Naive B cell (primary cell): ENCODE results near the gene ALPI. TPM values are rescaled to one million over a fixed set of nuclear protein-coding genes. Genes with fewer than 3 reads are reported as not detected.

Source experiments
- ATAC-seq, 2 donors: fragments of 150-1000 bp; cut with Tn5 transposase; 2 replicates each; pipeline ENCODE4 v1.10.0; 2021; ENCODE audit warnings: low read depth in 2 of 2, mild to moderate bottlenecking in 2 of 2, moderate library complexity in 2 of 2
- DNase-seq: peaks from one replicate; pipeline ENCODE4 v3.0.0; 2022
- H3K27ac Mint-ChIP-seq, 6 donors: one replicate each; pipeline ENCODE4 v1.8.0; 2020 to 2022; ENCODE audit warnings: mild to moderate bottlenecking in 6 of 6, mixed read lengths in 6 of 6, moderate library complexity in 5 of 6, inconsistent platforms in 2 of 6
- H3K27me3 Mint-ChIP-seq, 3 donors: one replicate each; pipeline ENCODE4 v1.8.0; 2021 to 2022; ENCODE audit warnings: mixed read lengths in 3 of 3, mild to moderate bottlenecking in 1 of 3
- H3K36me3 Mint-ChIP-seq, 2 donors: one replicate each; pipeline ENCODE4 v1.8.0; 2020 to 2022; ENCODE audit warnings: mixed read lengths in 2 of 2, inconsistent platforms in 1 of 2, mild to moderate bottlenecking in 1 of 2
- H3K4me1 Mint-ChIP-seq, 3 donors: one replicate each; pipeline ENCODE4 v1.8.0; 2020 to 2022; ENCODE audit warnings: mixed read lengths in 3 of 3, inconsistent platforms in 1 of 3, mild to moderate bottlenecking in 1 of 3, moderate library complexity in 1 of 3
- H3K4me3 Mint-ChIP-seq, 8 donors: one replicate each; pipeline ENCODE4 v1.8.0; 2020 to 2022; ENCODE audit warnings: mild to moderate bottlenecking in 8 of 8, mixed read lengths in 8 of 8, moderate library complexity in 8 of 8, inconsistent platforms in 2 of 8
- H3K9me3 Mint-ChIP-seq, 7 donors: one replicate each; pipeline ENCODE4 v1.8.0; 2020 to 2022; ENCODE audit warnings: mixed read lengths in 7 of 7, mild to moderate bottlenecking in 5 of 7, inconsistent platforms in 2 of 7, moderate library complexity in 1 of 7
- polyA plus RNA-seq, 6 donors: library from polyadenylated mRNA; unstranded; fragments of 300-500 nt; fragmentation: Illumina TruSeq; gene quantifications; one replicate each; pipeline ENCODE4 v1.2.3, GENCODE V29; 2021; ENCODE audit warnings: low read depth in 6 of 6

Gene ALPI
- polyA plus RNA-seq, 6 donors from 2014 or later, result not detected

- Mint-ChIP-seq H3K4me3 (peak overlapping the region in 1 of 8 donors; percentile 22), H3K4me1 (peaks cover 0 to 9% (median 9%) of the 10 kb centered on the region in 3 donors), H3K36me3 (peaks cover 0 to under 1% of the 10 kb centered on the region in 2 donors), H3K27me3 (peaks cover 3 to 33% (median 10%) of the 10 kb centered on the region in 3 donors), H3K27ac (no peak overlapping the region), H3K9me3 (peaks cover 0 to 8% (median 3%) of the 10 kb centered on the region in 7 donors)
- ATAC-seq, result peak; percentile 52 to 62
- no peak for DNase-seq
These were observed 10.3 kb downstream of the ALPI start for GRCh38 chr2:232466221-232466620.

- Mint-ChIP-seq H3K9me3 (peaks cover 13 to 25% (median 13%) of the 10 kb centered on the region in 7 donors), H3K27ac (no peak overlapping the region), H3K27me3 (peaks cover 33 to 77% (median 46%) of the 10 kb centered on the region in 3 donors), H3K4me3 (no peak overlapping the region), H3K4me1 (no peaks in the 10 kb centered on the region), H3K36me3 (peaks cover 0 to 21% of the 10 kb centered on the region in 2 donors)
- DNase-seq, result no peak
- ATAC-seq, result no peak
These were observed 17.5 kb downstream of the ALPI start for GRCh38 chr2:232473467-232473890.

- H3K36me3 Mint-ChIP-seq, result peaks cover 0 to 21% of the 10 kb centered on the region in 2 donors
- H3K4me1 Mint-ChIP-seq, result no peaks in the 10 kb centered on the region
- no peak overlapping the region for H3K4me3 Mint-ChIP-seq
- H3K27ac Mint-ChIP-seq, result peak overlapping the region in 1 of 6 donors; percentile 26
- DNase-seq (no peak), ATAC-seq (no peak)
- H3K9me3 Mint-ChIP-seq, result peaks cover 12 to 25% (median 13%) of the 10 kb centered on the region in 7 donors
- H3K27me3 Mint-ChIP-seq, result peaks cover 23 to 67% (median 51%) of the 10 kb centered on the region in 3 donors
These were observed 20.1 kb downstream of the ALPI start for GRCh38 chr2:232476045-232476444.

- peaks cover 18 to 67% (median 43%) of the 10 kb centered on the region in 3 donors for H3K27me3 Mint-ChIP-seq
- no peak for ATAC-seq
- no peak for DNase-seq
- H3K27ac Mint-ChIP-seq, result no peak overlapping the region
- peaks cover 0 to 14% of the 10 kb centered on the region in 2 donors for H3K36me3 Mint-ChIP-seq
- H3K9me3 Mint-ChIP-seq, result peaks cover 9 to 18% (median 11%) of the 10 kb centered on the region in 7 donors
- no peak overlapping the region for H3K4me3 Mint-ChIP-seq
- no peaks in the 10 kb centered on the region for H3K4me1 Mint-ChIP-seq
These were observed 20.8 kb downstream of the ALPI start for GRCh38 chr2:232476791-232477190.

- Mint-ChIP-seq H3K9me3 (peaks cover under 1 to 6% (median 1%) of the 10 kb centered on the region in 7 donors), H3K36me3 (peaks cover 0 to 3% of the 10 kb centered on the region in 2 donors), H3K4me3 (no peak overlapping the region), H3K27ac (no peak overlapping the region), H3K4me1 (no peaks in the 10 kb centered on the region), H3K27me3 (peaks cover 8 to 67% (median 32%) of the 10 kb centered on the region in 3 donors)
- ATAC-seq (no peak), DNase-seq (no peak)
These were observed 22.0 kb downstream of the ALPI start for GRCh38 chr2:232477751-232478510.

GRCh38 chr2:232478571-232479340 is 22.8 kb downstream of the ALPI start:
- Mint-ChIP-seq H3K27ac (no peak overlapping the region), H3K27me3 (peaks cover 6 to 66% (median 28%) of the 10 kb centered on the region in 3 donors), H3K4me1 (no peaks in the 10 kb centered on the region), H3K36me3 (no peaks in the 10 kb centered on the region), H3K4me3 (no peak overlapping the region), H3K9me3 (peaks cover 0 to 5% (median 0%) of the 10 kb centered on the region in 7 donors)
- DNase-seq, result no peak
- ATAC-seq, result no peak

GRCh38 chr2:232479341-232480200 is 23.6 kb downstream of the ALPI start:
- peaks cover 2 to 70% (median 27%) of the 10 kb centered on the region in 3 donors for H3K27me3 Mint-ChIP-seq
- DNase-seq (no peak), ATAC-seq (no peak)
- peaks cover 0 to under 1% (median 0%) of the 10 kb centered on the region in 7 donors for H3K9me3 Mint-ChIP-seq
- H3K4me3 Mint-ChIP-seq, result no peak overlapping the region
- H3K36me3 Mint-ChIP-seq, result no peaks in the 10 kb centered on the region
- no peak overlapping the region for H3K27ac Mint-ChIP-seq
- H3K4me1 Mint-ChIP-seq, result peaks cover 0 to 3% (median 0%) of the 10 kb centered on the region in 3 donors

GRCh38 chr2:232480201-232481190 is 24.5 kb downstream of the ALPI start:
- Mint-ChIP-seq H3K27ac (no peak overlapping the region), H3K9me3 (no peaks in the 10 kb centered on the region), H3K36me3 (no peaks in the 10 kb centered on the region), H3K4me1 (peaks cover 5 to 9% (median 6%) of the 10 kb centered on the region in 3 donors), H3K27me3 (peaks cover 6 to 73% (median 30%) of the 10 kb centered on the region in 3 donors), H3K4me3 (no peak overlapping the region)
- DNase-seq (no peak), ATAC-seq (no peak)

GRCh38 chr2:232481322-232482140 is 25.6 kb downstream of the ALPI start:
- Mint-ChIP-seq H3K36me3 (no peaks in the 10 kb centered on the region), H3K4me3 (no peak overlapping the region), H3K27ac (no peak overlapping the region), H3K9me3 (no peaks in the 10 kb centered on the region), H3K27me3 (peaks cover 6 to 67% (median 25%) of the 10 kb centered on the region in 3 donors), H3K4me1 (peaks cover 5 to 10% (median 6%) of the 10 kb centered on the region in 3 donors)
- ATAC-seq (no peak), DNase-seq (no peak)

- DNase-seq (no peak), ATAC-seq (no peak)
- Mint-ChIP-seq H3K9me3 (no peaks in the 10 kb centered on the region), H3K4me1 (peaks cover 5 to 10% (median 6%) of the 10 kb centered on the region in 3 donors), H3K27ac (no peak overlapping the region), H3K36me3 (no peaks in the 10 kb centered on the region), H3K4me3 (no peak overlapping the region), H3K27me3 (peaks cover 6 to 60% (median 25%) of the 10 kb centered on the region in 3 donors)
These were observed 26.6 kb downstream of the ALPI start for GRCh38 chr2:232482301-232483238.
